Neural progenitor cell (in vitro differentiated cells): ENCODE results near the gene MAS1. TPM values are rescaled to one million over a fixed set of nuclear protein-coding genes. Genes with fewer than 3 reads are reported as not detected.

Source experiments
- DNase-seq: peaks from one replicate; pipeline ENCODE4 v3.0.0-alpha.2; 2016; ENCODE audit warnings: low spot score
- H2AFZ ChIP-seq: fragments of 200-600 bp; sonication (generic); replicated peaks from 2 replicates; pipeline ENCODE4 v1.6.1; 2016; ENCODE audit warnings: antibody characterized with exemption
- H3F3A ChIP-seq: fragments of 200-600 bp; sonication (generic); 2 replicates; pipeline ENCODE4 v1.6.1; 2016; ENCODE audit warnings: antibody characterized with exemption, low read depth
- H3K27ac ChIP-seq: fragments of 200-600 bp; sonication (generic); 2 replicates; pipeline ENCODE4 v1.5.1; 2016; ENCODE audit warnings: mild to moderate bottlenecking
- H3K27me3 ChIP-seq: fragments of 200-600 bp; sonication (generic); 2 replicates; pipeline ENCODE4 v1.6.1; 2016; ENCODE audit warnings: mild to moderate bottlenecking, moderate library complexity
- H3K36me3 ChIP-seq: fragments of 200-600 bp; sonication (generic); 2 replicates; pipeline ENCODE4 v1.5.1; 2016
- H3K4me1 ChIP-seq: fragments of 200-600 bp; sonication (generic); 2 replicates; pipeline ENCODE4 v1.6.1; 2016; ENCODE audit warnings: mixed run types
- H3K4me2 ChIP-seq: fragments of 200-600 bp; sonication (generic); 2 replicates; pipeline ENCODE4 v1.6.1; 2016
- H3K4me3 ChIP-seq: fragments of 200-600 bp; sonication (generic); 2 replicates; pipeline ENCODE4 v1.5.1; 2016
- H3K79me2 ChIP-seq: fragments of 200-600 bp; sonication (generic); 2 replicates; pipeline ENCODE4 v1.6.1; 2016; ENCODE audit warnings: low read depth
- H3K9ac ChIP-seq: fragments of 200-600 bp; sonication (generic); 2 replicates; pipeline ENCODE4 v1.6.1; 2016
- H3K9me3 ChIP-seq: fragments of 200-600 bp; sonication (generic); 2 replicates; pipeline ENCODE4 v1.5.1; 2016; ENCODE audit warnings: low read depth
- H4K20me1 ChIP-seq: fragments of 200-600 bp; sonication (generic); 2 replicates; pipeline ENCODE4 v1.6.1; 2016; ENCODE audit warnings: low read depth
- H3K27ac Mint-ChIP-seq: 3 replicates; pipeline ENCODE4 v1.8.0; 2021; ENCODE audit warnings: mixed read lengths
- H3K27me3 Mint-ChIP-seq: 2 replicates; pipeline ENCODE4 v1.8.0; 2022; ENCODE audit warnings: low read depth, mild to moderate bottlenecking, inconsistent platforms, moderate library complexity, mixed read lengths; ENCODE audit not compliant: insufficient read depth
- H3K36me3 Mint-ChIP-seq: 3 replicates; pipeline ENCODE4 v1.8.0; 2021; ENCODE audit warnings: mixed read lengths
- H3K4me1 Mint-ChIP-seq: 3 replicates; pipeline ENCODE4 v1.8.0; 2021; ENCODE audit warnings: mixed read lengths
- H3K4me3 Mint-ChIP-seq: 3 replicates; pipeline ENCODE4 v1.8.0; 2021; ENCODE audit warnings: mild to moderate bottlenecking, moderate library complexity, mixed read lengths
- H3K9me3 Mint-ChIP-seq: 3 replicates; pipeline ENCODE4 v1.8.0; 2020; ENCODE audit warnings: mixed read lengths
- EZH2 ChIP-seq: fragments of 200-600 bp; sonication (generic); IDR thresholded peaks from 2 replicates; pipeline ENCODE4 v1.6.1; 2017; ENCODE audit warnings: antibody characterized with exemption, mild to moderate bottlenecking, moderate library complexity
- EZH2phosphoT487 ChIP-seq: fragments of 200-600 bp; sonication (generic); IDR thresholded peaks from 2 replicates; pipeline ENCODE4 v1.6.1; 2017; ENCODE audit warnings: antibody characterized with exemption
- total RNA-seq: library from RNA; depleted of rRNA; stranded (reverse); fragments of >200 nt; gene quantifications from 2 replicates; pipeline ENCODE4 v1.2.3, GENCODE V29; 2015; ENCODE audit warnings: low replicate concordance
- TF ChIP-seq, protein P1 (sequence below): fragments of 200-600 bp; sonication (generic); IDR thresholded peaks from 2 replicates; pipeline ENCODE4 v1.5.1; 2017; ENCODE audit warnings: antibody characterized with exemption, mild to moderate bottlenecking

MAS1 gene
- total RNA-seq, 1 donor from 2014 or later = not detected

DNA sequence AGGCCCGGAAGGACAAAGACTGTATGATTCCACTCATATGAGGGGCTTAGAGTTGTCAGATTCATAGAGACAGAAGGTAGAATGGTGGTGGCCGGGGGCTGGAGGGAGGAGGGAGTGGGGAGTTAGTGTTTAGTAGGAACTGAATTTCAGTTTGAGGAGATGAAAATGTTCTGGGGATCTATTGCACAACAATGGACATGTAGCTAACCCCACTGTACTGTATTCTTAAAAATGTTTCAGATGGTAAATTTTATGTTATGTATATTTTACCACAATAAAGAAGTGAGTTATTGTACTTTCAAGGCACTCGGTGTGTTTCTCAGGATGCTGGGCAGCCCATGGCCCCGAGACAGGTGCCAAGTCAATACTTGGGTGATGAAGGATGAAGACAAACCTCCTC, 25.4 kb downstream of the MAS1 start:
- no peak overlapping the region for H3K4me3 Mint-ChIP-seq
- H3K9me3 ChIP-seq = no peaks in the 10 kb centered on the region
- H3K27me3 ChIP-seq = no peaks in the 10 kb centered on the region
- no peaks in the 10 kb centered on the region for H3F3A ChIP-seq
- H4K20me1 ChIP-seq = no peaks in the 10 kb centered on the region
- TF ChIP-seq, protein P1, sequence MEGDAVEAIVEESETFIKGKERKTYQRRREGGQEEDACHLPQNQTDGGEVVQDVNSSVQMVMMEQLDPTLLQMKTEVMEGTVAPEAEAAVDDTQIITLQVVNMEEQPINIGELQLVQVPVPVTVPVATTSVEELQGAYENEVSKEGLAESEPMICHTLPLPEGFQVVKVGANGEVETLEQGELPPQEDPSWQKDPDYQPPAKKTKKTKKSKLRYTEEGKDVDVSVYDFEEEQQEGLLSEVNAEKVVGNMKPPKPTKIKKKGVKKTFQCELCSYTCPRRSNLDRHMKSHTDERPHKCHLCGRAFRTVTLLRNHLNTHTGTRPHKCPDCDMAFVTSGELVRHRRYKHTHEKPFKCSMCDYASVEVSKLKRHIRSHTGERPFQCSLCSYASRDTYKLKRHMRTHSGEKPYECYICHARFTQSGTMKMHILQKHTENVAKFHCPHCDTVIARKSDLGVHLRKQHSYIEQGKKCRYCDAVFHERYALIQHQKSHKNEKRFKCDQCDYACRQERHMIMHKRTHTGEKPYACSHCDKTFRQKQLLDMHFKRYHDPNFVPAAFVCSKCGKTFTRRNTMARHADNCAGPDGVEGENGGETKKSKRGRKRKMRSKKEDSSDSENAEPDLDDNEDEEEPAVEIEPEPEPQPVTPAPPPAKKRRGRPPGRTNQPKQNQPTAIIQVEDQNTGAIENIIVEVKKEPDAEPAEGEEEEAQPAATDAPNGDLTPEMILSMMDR = no peak
- TF ChIP-seq EZH2 = no peak
- no peak for TF ChIP-seq EZH2phosphoT487
- H3K27ac ChIP-seq = no peak overlapping the region
- H3K27me3 Mint-ChIP-seq = peaks cover 2% of the 10 kb centered on the region
- H3K4me1 Mint-ChIP-seq = no peaks in the 10 kb centered on the region
- H3K4me1 ChIP-seq = no peaks in the 10 kb centered on the region
- H3K36me3 Mint-ChIP-seq = no peaks in the 10 kb centered on the region
- no peak overlapping the region for H2AFZ ChIP-seq
- H3K9ac ChIP-seq = no peak overlapping the region
- no peak overlapping the region for H3K4me2 ChIP-seq
- DNase-seq = no peak
- H3K36me3 ChIP-seq = no peaks in the 10 kb centered on the region
- no peak overlapping the region for H3K4me3 ChIP-seq
- no peaks in the 10 kb centered on the region for H3K79me2 ChIP-seq
- no peak overlapping the region for H3K27ac Mint-ChIP-seq
- H3K9me3 Mint-ChIP-seq = no peaks in the 10 kb centered on the region

DNA sequence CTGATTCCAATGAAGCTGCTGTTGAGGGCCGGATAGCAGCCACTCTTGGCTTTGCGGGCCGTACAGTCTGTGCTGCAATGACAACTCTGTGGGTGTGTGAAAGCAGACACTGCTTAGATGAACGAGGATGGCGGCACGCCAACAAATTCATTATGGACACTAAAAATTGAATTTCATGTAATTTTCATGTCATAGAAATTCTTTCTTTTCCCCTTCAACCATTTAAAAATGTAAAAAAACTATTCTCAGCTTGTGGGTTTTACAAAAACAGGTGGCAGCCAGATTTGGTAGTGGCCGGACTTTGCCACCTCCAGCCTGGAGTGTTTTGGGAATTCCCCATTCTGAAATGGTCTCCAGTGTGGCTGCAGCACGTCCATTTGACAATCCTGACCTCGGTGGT, 26.0 kb downstream of the MAS1 start:
- Histone ChIP-seq H3K9me3 (no peaks in the 10 kb centered on the region), H3K9ac (no peak overlapping the region), H3K4me3 (no peak overlapping the region), H2AFZ (no peak overlapping the region), H4K20me1 (no peaks in the 10 kb centered on the region), H3K36me3 (no peaks in the 10 kb centered on the region), H3K27ac (no peak overlapping the region), H3K4me2 (no peak overlapping the region), H3F3A (no peaks in the 10 kb centered on the region), H3K79me2 (no peaks in the 10 kb centered on the region), H3K4me1 (no peaks in the 10 kb centered on the region), H3K27me3 (no peaks in the 10 kb centered on the region)
- H3K36me3 Mint-ChIP-seq = no peaks in the 10 kb centered on the region
- no peak overlapping the region for H3K27ac Mint-ChIP-seq
- peaks cover under 1% of the 10 kb centered on the region for H3K27me3 Mint-ChIP-seq
- no peak overlapping the region for H3K4me3 Mint-ChIP-seq
- TF ChIP-seq, protein P1 = no peak
- TF ChIP-seq EZH2phosphoT487 (no peak), EZH2 (no peak)
- H3K9me3 Mint-ChIP-seq = no peaks in the 10 kb centered on the region
- no peak for DNase-seq
- no peaks in the 10 kb centered on the region for H3K4me1 Mint-ChIP-seq

DNA sequence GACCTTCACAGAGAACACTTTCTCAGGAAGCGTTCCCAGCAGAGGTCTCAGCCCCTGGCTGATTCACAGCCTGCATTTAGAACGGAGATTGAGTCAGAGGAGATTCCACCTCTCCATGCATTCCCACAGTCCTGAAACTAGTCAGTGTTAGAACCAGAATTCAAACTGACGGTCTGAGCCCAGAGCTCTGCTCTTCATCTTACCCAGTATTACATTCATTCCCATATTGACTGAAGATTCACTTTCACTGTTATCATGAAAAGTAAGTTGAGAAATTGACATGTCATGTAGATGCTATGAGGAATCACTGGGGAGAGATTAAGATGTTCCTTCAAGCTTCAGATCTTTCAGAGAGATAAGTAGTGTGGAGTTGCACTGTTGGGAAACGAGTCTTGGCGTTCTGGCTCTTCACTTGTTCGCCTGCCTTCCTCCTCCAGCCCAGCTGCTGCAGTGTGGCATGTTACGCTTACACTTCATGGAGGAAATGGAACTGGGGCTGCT, 28.3 kb downstream of the MAS1 start:
- Mint-ChIP-seq H3K27ac (no peak overlapping the region), H3K4me1 (no peaks in the 10 kb centered on the region), H3K4me3 (no peak overlapping the region), H3K27me3 (no peaks in the 10 kb centered on the region), H3K36me3 (no peaks in the 10 kb centered on the region), H3K9me3 (no peaks in the 10 kb centered on the region)
- TF ChIP-seq EZH2phosphoT487 (no peak), EZH2 (no peak)
- TF ChIP-seq, protein P1 = no peak
- DNase-seq = no peak
- H3K27ac ChIP-seq = no peak overlapping the region
- no peaks in the 10 kb centered on the region for H3K79me2 ChIP-seq
- H2AFZ ChIP-seq = no peak overlapping the region
- no peaks in the 10 kb centered on the region for H3K27me3 ChIP-seq
- H3K4me1 ChIP-seq = no peaks in the 10 kb centered on the region
- H3F3A ChIP-seq = no peaks in the 10 kb centered on the region
- no peak overlapping the region for H3K4me3 ChIP-seq
- no peak overlapping the region for H3K4me2 ChIP-seq
- no peaks in the 10 kb centered on the region for H3K9me3 ChIP-seq
- H3K9ac ChIP-seq = no peak overlapping the region
- H3K36me3 ChIP-seq = no peaks in the 10 kb centered on the region
- H4K20me1 ChIP-seq = no peaks in the 10 kb centered on the region
